Esophagus muscularis mucosa (tissue), 4 donors: Measurements from ENCODE around the gene CCDC63.

ENCODE experiments used
- CTCF ChIP-seq, 3 experiments: fragments of 200-600 bp in 2 of 3; fragments of 450-650 bp in 1 of 3; sonication (generic) in 2 of 3; IDR thresholded peaks; one replicate each; pipeline ENCODE4 v1.5.1; 2017 to 2019; ENCODE audit warnings: antibody characterized with exemption in 3 of 3, mild to moderate bottlenecking in 2 of 3, moderate library complexity in 1 of 3
- EP300 ChIP-seq: sonication (generic); formaldehyde crosslinking; IDR thresholded peaks from one replicate; pipeline ENCODE4 v1.6.1; 2017; ENCODE audit warnings: antibody characterized with exemption
- POLR2AphosphoS5 ChIP-seq, 2 donors: sonication (generic); formaldehyde crosslinking; IDR thresholded peaks; one replicate each; pipeline ENCODE4 v1.6.1; 2017; ENCODE audit warnings: antibody characterized with exemption in 2 of 2

GRCh38 chr12:110889361-110889760 lies 42.6 kb downstream of the CCDC63 start:
- TF ChIP-seq CTCF (IDR thresholded peaks at IDR 0.05) (no peak), EP300 (no peak), POLR2AphosphoS5 (IDR thresholded peaks at IDR 0.05) (no peak)
